Activated naive CD4-positive, alpha-beta T cell treated with Interleukin-2 at 50 U/mL for 16 hours (primary cell): Measurements from ENCODE around the gene PYGM.

Experiments used
- DNase-seq: peaks from one replicate; pipeline ENCODE4 v3.0.0-alpha.2; 2020

The PYGM gene

GRCh38 chr11:64766881-64767280, 7.1 kb upstream of the PYGM start:
- DNase-seq, result no peak

- DNase-seq, result no peak
Observed at GRCh38 chr11:64765851-64766665, 6.3 kb upstream of the PYGM start.

GRCh38 chr11:64765291-64765850, 5.6 kb upstream of the PYGM start:
- no peak for DNase-seq

GRCh38 chr11:64764753-64765152, 5.0 kb upstream of the PYGM start:
- no peak for DNase-seq

GRCh38 chr11:64764040-64764611, 4.4 kb upstream of the PYGM start:
- DNase-seq, result peak; percentile 57

GRCh38 chr11:64763526-64764039, 3.8 kb upstream of the PYGM start:
- no peak for DNase-seq

- DNase-seq, result no peak
Observed at GRCh38 chr11:64762674-64763525, 3.1 kb upstream of the PYGM start.

GRCh38 chr11:64762277-64762673, 2.5 kb upstream of the PYGM start:
- no peak for DNase-seq

GRCh38 chr11:64760759-64761420, 1.1 kb upstream of the PYGM start:
- no peak for DNase-seq

- no peak for DNase-seq
Observed at GRCh38 chr11:64759131-64759721, 548 bp downstream of the PYGM start.

- DNase-seq, result no peak
Observed at GRCh38 chr11:64758330-64759079, 1.3 kb downstream of the PYGM start.

- DNase-seq, result no peak
Observed at GRCh38 chr11:64757549-64758329, 2.0 kb downstream of the PYGM start.

GRCh38 chr11:64755681-64756361, 4.0 kb downstream of the PYGM start:
- no peak for DNase-seq

- no peak for DNase-seq
Observed at GRCh38 chr11:64754919-64755662, 4.7 kb downstream of the PYGM start.

GRCh38 chr11:64754124-64754918, 5.5 kb downstream of the PYGM start:
- DNase-seq, result no peak

- DNase-seq, result no peak
Observed at GRCh38 chr11:64753380-64754123, 6.2 kb downstream of the PYGM start.

- no peak for DNase-seq
Observed at GRCh38 chr11:64753019-64753379, 6.8 kb downstream of the PYGM start.
